Suppressor macrophage treated with lipopolysaccharide for 1 hour (primary cell): ENCODE data around the gene OLFM3.

Source experiments
- DNase-seq, 3 donors: peaks; one replicate each; pipeline ENCODE4 v3.0.0-alpha.2; 2020 to 2022

OLFM3 gene

DNA sequence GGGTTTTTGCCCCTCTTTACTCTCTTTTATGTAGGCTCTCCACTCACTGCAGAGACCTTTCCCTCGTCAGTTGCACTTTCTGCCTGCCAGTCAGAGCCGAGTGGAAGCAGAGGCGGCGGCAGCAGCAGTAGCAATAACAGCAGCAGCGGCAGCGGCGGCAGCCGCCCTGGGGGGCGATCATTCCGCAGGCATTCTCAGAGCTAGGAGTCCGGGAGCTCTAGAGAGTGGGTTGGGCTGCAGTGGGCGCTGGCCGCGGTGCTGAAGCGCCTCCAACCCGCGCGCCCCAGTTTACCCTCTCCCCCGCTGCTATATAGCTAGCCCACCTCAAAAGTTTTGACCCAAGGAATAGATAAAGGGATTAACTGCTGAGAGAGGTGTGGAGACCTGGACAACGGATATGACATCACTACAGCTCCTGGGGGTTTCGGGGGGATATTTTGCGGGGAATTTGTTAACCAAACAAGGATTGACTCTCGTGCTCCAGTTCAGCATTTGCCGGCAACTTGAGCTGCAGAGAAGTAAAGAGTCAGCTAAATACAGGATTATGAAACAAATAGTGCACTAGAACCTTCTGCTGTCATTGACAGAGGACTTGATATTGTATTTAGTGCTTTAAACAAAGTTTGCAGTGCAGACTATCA lies at the start of gene OLFM3:
OLFM3 (minus strand) TSS at position 102 of the 641 bp plus-strand sequence.
- DNase-seq, result peak in 1 of 3 donors; percentile 9

- no peak for DNase-seq
Measured at GRCh38 chr1:102045752-102046151, 49.0 kb upstream of the OLFM3 start.

DNA sequence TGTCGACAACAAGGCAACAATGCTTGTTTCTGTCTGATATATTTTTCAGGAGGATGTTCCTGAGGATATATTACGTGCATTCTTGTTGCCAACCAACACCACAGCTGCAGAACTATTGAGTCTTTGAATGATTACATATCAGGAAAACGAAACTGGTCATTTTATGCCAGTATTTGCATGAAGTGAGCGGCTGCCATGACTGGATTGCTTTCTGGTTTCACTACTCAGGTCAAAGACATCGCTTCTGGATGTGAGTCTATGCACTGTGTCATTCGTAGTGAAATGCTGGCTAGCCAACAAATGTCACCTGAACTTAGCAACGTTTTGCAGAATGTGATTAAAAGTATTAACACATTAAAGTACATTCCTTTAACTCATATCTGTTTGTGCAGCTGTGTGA lies 35.8 kb upstream of the OLFM3 start:
- DNase-seq, result no peak

- DNase-seq, result no peak
Measured at GRCh38 chr1:102019530-102019929, 22.8 kb upstream of the OLFM3 start.

DNA sequence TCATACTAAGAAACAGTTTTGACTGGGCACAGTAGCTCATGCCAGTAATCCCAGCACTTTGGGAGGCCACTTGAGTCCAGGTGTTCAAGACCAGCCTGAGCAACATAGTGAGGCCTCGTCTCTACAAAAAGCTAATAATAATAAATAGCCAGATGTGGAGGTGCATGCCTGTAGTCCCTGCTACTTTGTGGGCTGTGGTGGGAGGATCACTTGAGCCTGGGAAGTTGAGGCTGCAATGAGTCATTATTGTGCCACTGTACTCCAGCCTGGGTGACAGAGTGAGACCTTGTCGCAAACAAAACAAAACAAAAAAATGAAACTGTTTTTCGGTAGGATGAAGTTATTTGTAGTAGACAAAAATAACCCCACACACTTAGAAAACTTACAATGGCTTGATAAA lies 19.0 kb upstream of the OLFM3 start:
- no peak for DNase-seq

- DNase-seq, result no peak
Measured at GRCh38 chr1:102002057-102002456, 5.3 kb upstream of the OLFM3 start.

- no peak for DNase-seq
Measured at GRCh38 chr1:101995984-101996745, 561 bp downstream of the OLFM3 start.

DNA sequence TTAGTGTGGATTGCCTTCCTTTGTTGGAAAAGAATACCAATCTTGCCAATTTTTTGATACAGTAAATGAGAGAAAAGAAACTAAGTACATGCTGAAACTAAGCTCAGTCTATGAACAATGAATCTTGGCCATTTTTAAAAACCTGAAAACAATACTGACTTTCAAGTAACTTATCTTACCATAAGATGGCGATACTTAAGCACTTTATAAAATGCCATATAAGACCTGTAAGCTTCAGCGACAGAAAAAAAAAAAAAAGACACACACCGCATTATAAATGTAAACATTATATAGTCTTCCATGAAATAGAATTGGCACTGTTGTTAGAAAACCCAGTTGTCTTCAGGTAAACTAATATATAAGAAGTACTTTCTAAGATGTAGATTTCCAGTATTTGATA lies 3.0 kb downstream of the OLFM3 start:
- DNase-seq, result no peak

GRCh38 chr1:101992821-101993575 lies 3.7 kb downstream of the OLFM3 start:
- no peak for DNase-seq

GRCh38 chr1:101980974-101981373 lies 15.8 kb downstream of the OLFM3 start:
- DNase-seq, result no peak

DNA sequence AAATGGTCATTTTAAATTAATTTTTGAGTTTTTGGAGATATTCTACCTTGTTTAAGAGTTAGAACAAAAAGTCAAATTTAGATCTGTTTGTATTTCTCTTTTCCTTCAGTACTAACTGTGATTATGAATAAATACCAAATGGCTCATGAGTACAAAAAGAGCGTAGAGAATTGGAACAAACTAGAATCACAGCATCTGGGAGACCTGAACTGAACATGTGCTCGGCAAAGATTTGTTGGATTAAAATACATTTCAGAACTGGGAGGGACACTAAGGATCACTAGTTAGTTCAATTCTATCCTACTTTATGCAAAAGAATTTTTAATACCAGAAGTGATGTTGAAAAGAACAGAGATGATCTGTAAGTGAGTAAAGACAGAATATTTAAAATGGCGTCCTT lies 19.5 kb downstream of the OLFM3 start:
- no peak for DNase-seq

DNA sequence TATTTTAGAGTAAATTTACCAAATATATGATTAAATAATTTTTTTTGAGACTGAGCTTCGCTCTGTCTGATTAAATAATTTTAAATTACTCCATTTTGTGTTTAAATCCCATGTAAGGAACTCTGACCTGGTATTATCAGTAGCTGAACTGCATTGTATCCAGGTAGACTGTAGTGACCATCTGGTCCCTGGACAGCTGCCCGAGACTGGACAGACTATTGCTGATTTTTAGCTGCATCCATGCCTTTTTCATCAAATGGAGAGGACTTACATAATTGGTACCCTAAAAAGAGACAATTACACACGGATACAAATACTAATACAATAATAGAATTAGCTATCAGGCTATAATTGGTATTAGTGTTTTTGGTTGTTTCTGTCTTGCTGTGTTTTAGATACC lies 20.6 kb downstream of the OLFM3 start:
- DNase-seq, result no peak

DNA sequence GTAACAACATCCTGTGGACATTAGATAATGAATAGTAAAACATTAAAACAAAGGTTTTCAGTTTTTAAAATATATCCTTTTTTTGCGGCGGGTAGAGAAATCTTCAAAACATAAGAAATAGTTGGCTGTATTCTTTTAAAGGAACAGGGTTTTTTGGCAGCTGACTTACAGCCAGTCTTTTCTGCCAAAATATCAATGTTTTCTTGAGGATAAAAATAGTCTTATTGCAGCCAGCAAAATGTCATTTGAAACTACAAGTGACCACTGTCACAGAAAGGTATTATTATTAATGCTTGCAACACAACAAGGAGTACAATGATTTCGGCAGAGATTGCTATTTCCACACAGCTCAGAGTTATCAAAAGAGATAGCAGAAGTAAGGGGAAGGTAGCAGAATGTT lies 21.4 kb downstream of the OLFM3 start:
- no peak for DNase-seq

DNA sequence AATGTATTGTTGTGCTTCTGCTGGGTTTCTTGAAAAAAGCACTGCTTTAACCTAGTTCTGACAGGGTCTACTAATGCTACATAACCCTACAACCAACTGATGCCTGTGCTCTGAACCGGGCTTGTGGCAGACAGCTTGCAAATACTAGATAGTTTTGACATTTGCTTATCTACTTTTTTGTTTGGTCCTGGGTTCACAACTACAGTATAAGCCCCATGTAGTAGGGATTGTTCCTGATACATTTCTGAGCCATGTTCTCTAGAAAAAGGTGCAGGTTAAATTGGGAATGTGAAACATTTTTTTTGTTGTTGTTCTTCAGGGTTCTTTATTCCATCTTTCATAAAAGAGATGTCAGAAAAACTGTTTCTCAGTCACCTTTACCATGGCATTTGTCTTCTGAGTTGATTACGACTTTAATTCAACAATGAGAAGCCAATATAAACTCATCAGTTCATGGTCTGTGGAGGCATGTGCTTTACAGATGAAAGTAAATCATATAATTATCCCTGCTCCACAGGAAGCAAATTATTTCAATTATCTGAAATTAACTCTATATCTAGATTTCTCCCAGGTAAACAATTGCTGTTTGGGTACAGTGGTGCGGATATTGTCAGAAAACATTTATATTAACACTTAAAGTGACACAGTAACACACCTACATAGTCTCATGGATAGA lies 22.0 kb downstream of the OLFM3 start:
- no peak for DNase-seq

GRCh38 chr1:101971304-101971703 lies 25.4 kb downstream of the OLFM3 start:
- no peak for DNase-seq

DNA sequence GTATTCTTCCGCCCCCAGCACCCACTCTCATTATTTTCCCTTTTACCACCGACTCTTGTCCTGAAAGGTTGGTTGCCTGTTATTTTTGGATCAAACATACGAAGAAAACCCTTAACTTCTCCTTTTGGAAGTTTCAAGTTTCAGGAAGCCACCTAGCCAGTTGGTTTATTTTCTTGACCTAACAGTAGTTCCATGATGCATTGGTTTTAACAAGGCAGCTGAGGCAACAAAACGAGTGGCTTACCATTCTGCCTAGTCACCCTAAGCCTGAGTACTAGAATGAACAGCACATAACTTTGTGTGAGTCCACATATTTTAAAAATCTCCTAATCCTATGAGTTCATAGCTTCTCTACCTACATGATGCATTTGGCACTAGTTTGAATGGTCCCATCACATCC lies 28.9 kb downstream of the OLFM3 start:
- no peak for DNase-seq

GRCh38 chr1:101965341-101965740 lies 31.4 kb downstream of the OLFM3 start:
- no peak for DNase-seq

- DNase-seq, result no peak
Measured at GRCh38 chr1:101964708-101965107, 32.0 kb downstream of the OLFM3 start.

- DNase-seq, result no peak
Measured at GRCh38 chr1:101960142-101960541, 36.6 kb downstream of the OLFM3 start.

DNA sequence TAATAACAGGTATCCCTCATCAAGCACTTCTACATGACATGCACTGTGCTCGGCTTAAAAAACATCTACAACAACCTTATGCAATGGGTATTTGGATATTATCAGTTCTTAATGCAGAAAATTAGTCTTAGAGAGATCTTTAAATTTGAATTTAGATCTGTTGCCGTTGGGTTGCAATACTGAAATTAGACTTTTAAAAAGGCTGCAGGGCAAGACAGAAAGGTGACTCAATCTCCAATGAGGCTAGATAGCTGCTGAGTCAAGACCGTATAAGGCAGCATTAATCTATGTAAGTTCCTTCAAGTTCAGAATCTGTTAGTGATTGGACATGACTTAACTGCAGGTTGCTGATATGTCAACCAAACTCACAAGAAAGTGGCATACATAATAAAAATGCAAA lies 37.3 kb downstream of the OLFM3 start:
- no peak for DNase-seq

DNA sequence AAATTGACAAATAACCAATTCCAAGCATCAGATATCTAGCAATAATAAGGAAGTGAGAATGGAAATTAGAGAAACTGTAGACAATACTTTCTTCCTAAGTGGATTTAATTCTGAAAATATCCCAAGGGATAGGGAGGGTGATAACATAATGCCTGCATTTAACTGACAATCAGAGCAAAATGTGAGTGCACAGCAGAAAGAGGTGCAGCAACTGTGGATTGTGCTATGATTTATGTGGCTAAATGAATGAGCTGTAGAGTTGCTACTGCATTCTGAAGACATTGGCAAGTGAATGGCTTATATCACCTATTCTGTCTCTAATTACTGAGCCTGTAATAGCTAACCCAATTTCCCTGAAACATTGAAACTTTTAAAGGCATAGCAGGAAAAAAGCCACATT lies 39.0 kb downstream of the OLFM3 start:
- DNase-seq, result no peak

GRCh38 chr1:101953623-101954022 lies 43.1 kb downstream of the OLFM3 start:
- no peak for DNase-seq

GRCh38 chr1:101945884-101946283 lies 50.8 kb downstream of the OLFM3 start:
- no peak for DNase-seq
